Fibroblast of villous mesenchyme (primary cell): ENCODE results near the gene BLM. TPM values are rescaled to one million over a fixed set of nuclear protein-coding genes. Genes with fewer than 3 reads are reported as not detected.

Source experiments
- DNase-seq: peaks from one replicate; pipeline ENCODE4 v3.0.0-alpha.2; 2010; ENCODE audit warnings: low read depth
- H3K4me3 ChIP-seq: 2 replicates; pipeline ENCODE4 v1.5.1; 2011; ENCODE audit warnings: low read depth, mild to moderate bottlenecking, low read length
- total RNA-seq: library from RNA; depleted of rRNA; stranded (reverse); fragments of >200 nt; gene quantifications from 2 replicates; pipeline ENCODE4 v1.2.3, GENCODE V29; 2012
- TF ChIP-seq, protein P1 (sequence below): IDR thresholded peaks from 2 replicates; pipeline ENCODE4 v1.5.1; 2012; ENCODE audit warnings: low read depth, mild to moderate bottlenecking, low read length; ENCODE audit not compliant: insufficient read depth

Gene BLM
- total RNA-seq, 1 donor = 6.0 TPM

DNA sequence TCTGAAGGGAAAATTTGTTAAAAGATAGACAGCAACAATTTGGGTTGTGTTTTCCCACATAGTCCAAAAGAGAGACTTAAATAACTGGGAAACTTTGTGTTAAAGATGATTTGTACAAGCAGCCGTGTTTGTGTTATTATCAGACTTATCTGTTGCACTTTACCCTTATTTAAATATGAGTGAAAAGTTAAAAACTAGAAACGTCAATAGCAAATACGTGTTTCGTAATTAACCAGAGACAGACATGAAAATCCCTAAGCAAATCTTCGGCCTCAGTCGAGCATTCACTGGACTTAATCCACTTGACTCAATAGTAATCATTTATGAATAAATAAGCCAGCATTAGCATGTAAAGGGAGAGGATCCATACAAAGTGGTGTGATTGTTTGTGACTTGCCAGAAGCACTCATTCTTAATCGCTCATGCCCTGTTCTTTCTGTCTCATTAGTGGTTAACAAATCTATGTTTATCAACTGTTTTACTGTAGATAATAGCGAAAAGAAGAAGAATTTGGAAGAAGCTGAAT is 34.2 kb downstream of the BLM start:
- no peak for DNase-seq
- no peak overlapping the region for H3K4me3 ChIP-seq
- TF ChIP-seq, protein P1, sequence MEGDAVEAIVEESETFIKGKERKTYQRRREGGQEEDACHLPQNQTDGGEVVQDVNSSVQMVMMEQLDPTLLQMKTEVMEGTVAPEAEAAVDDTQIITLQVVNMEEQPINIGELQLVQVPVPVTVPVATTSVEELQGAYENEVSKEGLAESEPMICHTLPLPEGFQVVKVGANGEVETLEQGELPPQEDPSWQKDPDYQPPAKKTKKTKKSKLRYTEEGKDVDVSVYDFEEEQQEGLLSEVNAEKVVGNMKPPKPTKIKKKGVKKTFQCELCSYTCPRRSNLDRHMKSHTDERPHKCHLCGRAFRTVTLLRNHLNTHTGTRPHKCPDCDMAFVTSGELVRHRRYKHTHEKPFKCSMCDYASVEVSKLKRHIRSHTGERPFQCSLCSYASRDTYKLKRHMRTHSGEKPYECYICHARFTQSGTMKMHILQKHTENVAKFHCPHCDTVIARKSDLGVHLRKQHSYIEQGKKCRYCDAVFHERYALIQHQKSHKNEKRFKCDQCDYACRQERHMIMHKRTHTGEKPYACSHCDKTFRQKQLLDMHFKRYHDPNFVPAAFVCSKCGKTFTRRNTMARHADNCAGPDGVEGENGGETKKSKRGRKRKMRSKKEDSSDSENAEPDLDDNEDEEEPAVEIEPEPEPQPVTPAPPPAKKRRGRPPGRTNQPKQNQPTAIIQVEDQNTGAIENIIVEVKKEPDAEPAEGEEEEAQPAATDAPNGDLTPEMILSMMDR = no peak

DNA sequence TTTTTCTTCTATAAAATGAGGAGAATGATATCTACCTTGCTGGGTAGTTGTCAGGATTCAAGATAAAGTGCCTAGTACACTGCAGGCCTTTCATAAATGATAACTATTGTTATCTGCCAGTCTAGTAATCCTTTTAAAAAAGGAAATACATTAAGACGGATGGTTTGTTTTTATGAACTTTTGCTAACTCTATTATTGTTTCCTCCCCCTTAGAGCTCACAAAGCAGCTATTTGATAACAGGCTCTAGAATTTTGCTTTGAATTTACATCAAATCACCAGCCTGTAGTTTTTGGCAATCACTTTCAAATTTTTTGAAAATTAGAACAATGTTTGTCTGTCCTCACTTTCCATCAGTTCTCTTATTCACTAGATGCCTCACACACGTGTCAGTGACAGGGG is 39.8 kb downstream of the BLM start:
- H3K4me3 ChIP-seq = no peak overlapping the region
- TF ChIP-seq, protein P1 = no peak
- DNase-seq = no peak

DNA sequence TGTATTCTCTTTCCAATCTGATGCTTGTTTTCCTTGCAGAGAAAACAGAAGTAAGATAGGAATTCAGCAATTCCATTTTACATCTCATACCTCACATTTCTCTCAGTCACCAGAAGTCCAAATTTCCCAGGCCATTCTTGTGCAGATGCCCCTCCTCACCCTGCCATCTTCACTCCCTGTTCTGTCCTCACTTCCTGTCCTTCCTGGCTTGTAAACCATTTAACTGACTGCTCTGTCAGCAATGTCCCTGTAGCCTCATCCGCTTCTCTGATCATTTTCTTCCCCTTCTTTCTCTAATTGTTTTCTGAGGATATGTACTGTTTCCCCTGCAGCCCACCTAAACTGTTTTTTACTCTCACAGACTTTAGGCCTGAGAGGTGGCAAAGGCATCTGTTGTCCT is 40.3 kb downstream of the BLM start:
- no peak overlapping the region for H3K4me3 ChIP-seq
- DNase-seq = no peak
- TF ChIP-seq, protein P1 = no peak

GRCh38 chr15:90760661-90761232 is 43.6 kb downstream of the BLM start:
- no peak overlapping the region for H3K4me3 ChIP-seq

GRCh38 chr15:90761629-90762028 is 44.5 kb downstream of the BLM start:
- TF ChIP-seq, protein P1 = no peak
- DNase-seq = no peak
- H3K4me3 ChIP-seq = no peak overlapping the region

More at GRCh38 chr15:90760661-90761232, 43.6 kb downstream of the BLM start:
- DNase-seq = no peak
- TF ChIP-seq, protein P1 = no peak

DNA sequence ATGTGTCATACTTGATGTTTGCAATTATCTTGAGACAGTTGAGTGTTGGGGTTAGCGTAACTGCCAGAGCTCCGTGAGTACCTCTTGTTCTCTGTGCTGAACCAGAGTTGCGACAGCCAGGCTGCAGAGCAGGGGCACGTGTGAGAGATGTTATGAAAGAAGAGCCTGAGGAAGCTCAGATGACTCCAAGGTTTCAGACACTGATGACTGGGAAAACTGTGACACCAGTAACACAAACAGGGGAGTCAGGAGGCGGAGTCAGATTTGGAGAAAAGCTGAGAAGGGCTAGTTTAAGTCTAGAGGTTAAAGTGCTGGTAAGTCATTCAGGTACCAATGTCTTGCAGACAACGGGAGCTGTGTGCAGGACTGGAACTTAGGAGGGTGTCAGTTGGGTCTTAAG is 45.0 kb downstream of the BLM start:
- H3K4me3 ChIP-seq = no peak overlapping the region
- DNase-seq = peak; percentile 87
- TF ChIP-seq, protein P1 = no peak
